SK-N-DZ (cell line): ENCODE measurements around the gene PSENEN. TPM values are rescaled to one million over a fixed set of nuclear protein-coding genes. Genes with fewer than 3 reads are reported as not detected.

Experiments used
- DNase-seq: peaks from one replicate; pipeline ENCODE4 v3.0.0-alpha.2; 2015; ENCODE audit warnings: low spot score
- polyA plus RNA-seq, 2 experiments: library from polyadenylated mRNA; depleted of rRNA; stranded (reverse); fragments of >200 nt; gene quantifications; 2 replicates each; pipeline ENCODE4 v1.2.3, GENCODE V29; 2014

The PSENEN gene
- 28.7 and 40.4 TPM in 2 replicates for polyA plus RNA-seq (2014; cell fraction: cytosol; rRNA removed)
- polyA plus RNA-seq (2014; cell fraction: nucleus; rRNA removed), result 22.9 and 29.9 TPM in 2 replicates

- DNase-seq, result peak; percentile 98
Observed at GRCh38 chr19:35745328-35746086, at the start of gene PSENEN, which contains the start of gene U2AF1L4. PSENEN (plus strand) TSS chr19:35745651; CDS start chr19:35745931, 280 bp downstream. U2AF1L4 (minus strand) TSS chr19:35745418; CDS start chr19:35745391, 27 bp downstream.

GRCh38 chr19:35695895-35696422, 49.5 kb upstream of the PSENEN start:
- no peak for DNase-seq

GRCh38 chr19:35696835-35697234, 48.6 kb upstream of the PSENEN start:
- DNase-seq, result no peak

- DNase-seq, result peak; percentile 98
Observed at GRCh38 chr19:35702223-35703012, 43.0 kb upstream of the PSENEN start.

GRCh38 chr19:35703343-35703742, 42.1 kb upstream of the PSENEN start:
- no peak for DNase-seq

- DNase-seq, result peak; percentile 46
Observed at GRCh38 chr19:35704218-35704617, 41.2 kb upstream of the PSENEN start, which contains the start of gene ZBTB32. ZBTB32 (plus strand) TSS chr19:35704558; CDS start chr19:35714627, 10,069 bp downstream.

GRCh38 chr19:35708391-35708790, 37.1 kb upstream of the PSENEN start:
- DNase-seq, result no peak

GRCh38 chr19:35710784-35711723, 34.4 kb upstream of the PSENEN start:
- no peak for DNase-seq

- DNase-seq, result no peak
Observed at GRCh38 chr19:35712567-35713505, 32.6 kb upstream of the PSENEN start.

- no peak for DNase-seq
Observed at GRCh38 chr19:35713506-35713850, 32.0 kb upstream of the PSENEN start.

GRCh38 chr19:35713904-35714495, 31.5 kb upstream of the PSENEN start:
- DNase-seq, result no peak

- no peak for DNase-seq
Observed at GRCh38 chr19:35714601-35715354, 30.7 kb upstream of the PSENEN start.

GRCh38 chr19:35715355-35715809, 30.1 kb upstream of the PSENEN start:
- no peak for DNase-seq

- DNase-seq, result no peak
Observed at GRCh38 chr19:35715981-35716800, 29.3 kb upstream of the PSENEN start.

- peak; percentile 94 for DNase-seq
Observed at GRCh38 chr19:35716801-35717664, 28.4 kb upstream of the PSENEN start.

GRCh38 chr19:35717665-35718344, 27.6 kb upstream of the PSENEN start, which contains the start of gene KMT2B:
KMT2B (plus strand) TSS chr19:35718003; CDS start chr19:35718019, 16 bp downstream.
- DNase-seq, result no peak
